GM13976 (cell line): ENCODE data around the gene TENM4.

Experiments used
- DNase-seq: peaks from one replicate; pipeline ENCODE4 v3.0.0; 2012; ENCODE audit warnings: low spot score
- in situ Hi-C: fragments of 300-500 bp; cut with MboI; formaldehyde crosslinking; loops from one replicate; pipeline ENCODE4 v1.12.0; 2022; ENCODE audit warnings: low sequenced_read_pairs, mixed read lengths, inconsistent platforms; ENCODE audit not compliant: unreplicated experiment
- TF ChIP-seq, protein P1 (sequence below): IDR thresholded peaks from 2 replicates; pipeline ENCODE4 v1.5.1; 2012; ENCODE audit warnings: borderline replicate concordance, mild to moderate bottlenecking; ENCODE audit not compliant: insufficient read depth; ENCODE audit errors: extremely low read depth, missing control alignments, control extremely low read depth

TENM4 gene

GRCh38 chr11:78922859-78923625, 517.8 kb downstream of the TENM4 start:
- no peak for DNase-seq
- TF ChIP-seq, protein P1, sequence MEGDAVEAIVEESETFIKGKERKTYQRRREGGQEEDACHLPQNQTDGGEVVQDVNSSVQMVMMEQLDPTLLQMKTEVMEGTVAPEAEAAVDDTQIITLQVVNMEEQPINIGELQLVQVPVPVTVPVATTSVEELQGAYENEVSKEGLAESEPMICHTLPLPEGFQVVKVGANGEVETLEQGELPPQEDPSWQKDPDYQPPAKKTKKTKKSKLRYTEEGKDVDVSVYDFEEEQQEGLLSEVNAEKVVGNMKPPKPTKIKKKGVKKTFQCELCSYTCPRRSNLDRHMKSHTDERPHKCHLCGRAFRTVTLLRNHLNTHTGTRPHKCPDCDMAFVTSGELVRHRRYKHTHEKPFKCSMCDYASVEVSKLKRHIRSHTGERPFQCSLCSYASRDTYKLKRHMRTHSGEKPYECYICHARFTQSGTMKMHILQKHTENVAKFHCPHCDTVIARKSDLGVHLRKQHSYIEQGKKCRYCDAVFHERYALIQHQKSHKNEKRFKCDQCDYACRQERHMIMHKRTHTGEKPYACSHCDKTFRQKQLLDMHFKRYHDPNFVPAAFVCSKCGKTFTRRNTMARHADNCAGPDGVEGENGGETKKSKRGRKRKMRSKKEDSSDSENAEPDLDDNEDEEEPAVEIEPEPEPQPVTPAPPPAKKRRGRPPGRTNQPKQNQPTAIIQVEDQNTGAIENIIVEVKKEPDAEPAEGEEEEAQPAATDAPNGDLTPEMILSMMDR = no peak
- in situ Hi-C loops = no loop called here

- in situ Hi-C loops = no loop called here
- TF ChIP-seq, protein P1 = no peak
- DNase-seq = no peak
Measured at GRCh38 chr11:78921509-78921908, 519.3 kb downstream of the TENM4 start.

GRCh38 chr11:78920329-78920728, 520.5 kb downstream of the TENM4 start:
- in situ Hi-C loops = no loop called here
- no peak for DNase-seq
- TF ChIP-seq, protein P1 = no peak

GRCh38 chr11:78916759-78917158, 524.1 kb downstream of the TENM4 start:
- TF ChIP-seq, protein P1 = no peak
- in situ Hi-C loops = no loop called here
- no peak for DNase-seq

DNA sequence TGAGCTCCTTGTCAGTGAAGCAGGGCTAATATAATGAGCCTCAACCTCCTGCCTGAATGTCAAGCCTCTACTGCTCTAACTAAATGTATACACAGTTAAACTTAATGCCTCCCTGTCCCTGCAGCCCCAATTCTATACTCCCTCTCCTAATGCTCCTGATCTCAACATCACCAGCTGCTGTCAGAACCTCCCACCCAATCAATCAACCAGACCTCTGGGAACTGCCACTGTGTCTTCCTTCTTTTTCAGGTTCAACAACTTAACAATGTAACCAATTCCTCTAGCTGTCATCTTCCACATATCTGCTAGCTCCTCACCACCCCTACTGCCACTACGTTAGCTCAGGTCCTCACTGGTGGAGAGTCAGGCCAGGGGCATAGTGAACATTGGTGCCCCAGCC, 526.3 kb downstream of the TENM4 start:
- TF ChIP-seq, protein P1 = no peak
- DNase-seq = no peak
- in situ Hi-C loops = no loop called here

DNA sequence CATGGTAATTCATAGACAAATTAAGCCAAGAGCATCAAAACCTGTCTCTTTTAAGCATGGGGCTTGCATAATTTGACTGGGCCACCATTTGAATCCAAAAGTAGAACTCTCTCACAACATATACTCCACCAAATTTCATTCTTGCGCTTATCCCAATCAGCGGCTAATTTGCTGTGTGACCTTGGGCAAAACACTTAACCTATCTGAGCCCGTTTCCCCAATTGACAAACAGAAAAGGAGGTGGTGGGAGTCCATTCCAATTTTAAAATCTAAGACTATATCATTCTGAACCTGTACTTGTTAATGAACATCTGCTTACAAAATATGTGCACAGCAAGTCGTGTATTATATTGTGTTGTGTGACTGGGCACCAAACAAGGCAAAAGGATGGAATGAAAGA, 528.1 kb downstream of the TENM4 start:
- in situ Hi-C loops = no loop called here
- TF ChIP-seq, protein P1 = no peak
- DNase-seq = no peak

- TF ChIP-seq, protein P1 = no peak
- in situ Hi-C loops = no loop called here
- no peak for DNase-seq
Measured at GRCh38 chr11:78910322-78910721, 530.5 kb downstream of the TENM4 start.
